OCI-LY3 (cell line): ENCODE measurements around the gene HAGHL.

ENCODE experiments used
- CTCF ChIP-seq: fragments of 200-600, 300-600 bp; sonication (generic); IDR thresholded peaks from 2 replicates; pipeline ENCODE4 v1.5.1; 2014; ENCODE audit warnings: antibody characterized with exemption, low read length, low read depth
- EZH2phosphoT487 ChIP-seq: fragments of 200-600 bp; shearing (Covaris generic); IDR thresholded peaks from 2 replicates; pipeline ENCODE4 v1.6.1; 2018; ENCODE audit warnings: antibody characterized with exemption, mixed run types, low read depth

DNA sequence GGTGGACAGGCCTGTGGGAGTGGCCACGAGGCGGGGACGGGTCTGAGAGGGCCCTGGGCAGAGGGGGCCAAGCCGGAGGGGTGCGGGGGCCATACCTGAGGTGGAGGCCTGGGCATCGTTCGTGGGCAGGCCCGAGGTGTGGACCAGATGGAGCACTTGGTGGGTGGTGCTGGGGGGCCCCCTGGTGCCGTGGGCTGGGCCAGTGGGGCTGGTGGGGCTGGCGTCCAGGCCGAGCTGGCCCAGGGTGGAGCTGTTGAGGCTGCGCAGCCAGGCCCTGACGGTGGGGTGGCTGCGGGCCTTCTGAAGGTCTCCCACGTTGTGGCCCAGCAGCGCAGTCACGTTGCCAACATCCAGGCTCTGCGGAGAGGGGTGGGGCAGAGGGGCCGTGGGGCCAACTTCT, 43.0 kb downstream of the HAGHL start:
- TF ChIP-seq CTCF (no peak), EZH2phosphoT487 (no peak)
